DMS79 (cell line): Measurements from ENCODE around the gene LMO1.
A peak's percentile ranks its signal among the peaks of the same experiment; 100 is the strongest.

Experiments
- DNase-seq: peaks from one replicate; lab custom pipeline; 2025; lab: John Stamatoyannopoulos, UW

LMO1 gene

GRCh38 chr11:8288166-8288772 lies 24.6 kb upstream of the LMO1 start:
- no peak for DNase-seq

- DNase-seq = no peak
These were observed 24.0 kb upstream of the LMO1 start for GRCh38 chr11:8287703-8288102.

- no peak for DNase-seq
These were observed 23.6 kb upstream of the LMO1 start for GRCh38 chr11:8287297-8287696.

GRCh38 chr11:8286886-8287285 lies 23.2 kb upstream of the LMO1 start:
- no peak for DNase-seq

GRCh38 chr11:8285796-8286195 lies 22.1 kb upstream of the LMO1 start:
- no peak for DNase-seq

- no peak for DNase-seq
These were observed 21.6 kb upstream of the LMO1 start for GRCh38 chr11:8285228-8285627.

- DNase-seq = peak; percentile 81
These were observed 20.0 kb upstream of the LMO1 start for GRCh38 chr11:8283465-8284230.

- DNase-seq = no peak
These were observed 19.4 kb upstream of the LMO1 start for GRCh38 chr11:8283100-8283464.

GRCh38 chr11:8282631-8283030 lies 19.0 kb upstream of the LMO1 start:
- DNase-seq = no peak

- no peak for DNase-seq
These were observed 17.6 kb upstream of the LMO1 start for GRCh38 chr11:8281266-8281665.

GRCh38 chr11:8277691-8278090 lies 14.0 kb upstream of the LMO1 start:
- DNase-seq = no peak

GRCh38 chr11:8276528-8276927 lies 12.8 kb upstream of the LMO1 start:
- DNase-seq = no peak

- no peak for DNase-seq
These were observed 9.6 kb upstream of the LMO1 start for GRCh38 chr11:8273287-8273686.

GRCh38 chr11:8271106-8271886 lies 7.6 kb upstream of the LMO1 start:
- DNase-seq = no peak

GRCh38 chr11:8269636-8270035 lies 6.0 kb upstream of the LMO1 start:
- DNase-seq = no peak

- no peak for DNase-seq
These were observed 5.1 kb upstream of the LMO1 start for GRCh38 chr11:8268530-8269400.

- no peak for DNase-seq
These were observed 4.3 kb upstream of the LMO1 start for GRCh38 chr11:8267831-8268529.

GRCh38 chr11:8267280-8267679 lies 3.6 kb upstream of the LMO1 start:
- DNase-seq = no peak

GRCh38 chr11:8266246-8267241 lies 2.9 kb upstream of the LMO1 start:
- DNase-seq = no peak

- DNase-seq = no peak
These were observed 2.1 kb upstream of the LMO1 start for GRCh38 chr11:8265681-8266241.
